ENCODE measurements around the gene CLEC3B.
"Not testable (repeated sequence)": the region's sequence is repeated elsewhere in the genome, so short reads cannot be mapped to it uniquely, and the experiment has no call there.

The CLEC3B gene

GRCh38 chr3:45075821-45076625, 49.9 kb downstream of the CLEC3B start:
- DNase-seq (ENCODE audit: low read depth in 1 of 2, low spot score in 1 of 2), result peak in 1 of 2 experiments; percentile 29
- no peak overlapping the region for H3K27ac ChIP-seq (replicated peaks)
- no peak for TF ChIP-seq CTCF (IDR thresholded peaks at IDR 0.05; ENCODE audit: insufficient read depth, low read length)
- TF ChIP-seq SPI1 (IDR thresholded peaks at IDR 0.05; ENCODE audit: borderline replicate concordance, low read depth), result peak; percentile 76
- no peaks in the 10 kb centered on the region for H3K27me3 ChIP-seq (ENCODE audit: insufficient read depth, poor library complexity, severe bottlenecking)
- no peak overlapping the region for H3K4me3 ChIP-seq (replicated peaks; ENCODE audit: insufficient read depth, low read length)

- H3K4me3 ChIP-seq (replicated peaks; ENCODE audit: insufficient read depth, low read length); H3K27me3 ChIP-seq (ENCODE audit: insufficient read depth, poor library complexity, severe bottlenecking); H3K27ac ChIP-seq (replicated peaks); DNase-seq (ENCODE audit: low read depth in 1 of 2, low spot score in 1 of 2): not testable (repeated sequence)
Measured at GRCh38 chr3:45078256-45078655, 52.2 kb downstream of the CLEC3B start.

- no peak for TF ChIP-seq CTCF (IDR thresholded peaks at IDR 0.05; ENCODE audit: insufficient read depth, low read length)
- TF ChIP-seq POLR2AphosphoS5 (IDR thresholded peaks at IDR 0.05; ENCODE audit: low read depth), result no peak
- TF ChIP-seq GABPA (IDR thresholded peaks at IDR 0.05; ENCODE audit: low read depth), result no peak
- TF ChIP-seq SPI1 (IDR thresholded peaks at IDR 0.05; ENCODE audit: borderline replicate concordance, low read depth), result no peak
- no peak for TF ChIP-seq REST (IDR thresholded peaks at IDR 0.05; ENCODE audit: insufficient replicate concordance, low read depth)
- no peak overlapping the region for H3K27ac ChIP-seq (replicated peaks)
- H3K4me3 ChIP-seq (replicated peaks; ENCODE audit: insufficient read depth, low read length), result no peak overlapping the region
- no peaks in the 10 kb centered on the region for H3K27me3 ChIP-seq (ENCODE audit: insufficient read depth, poor library complexity, severe bottlenecking)
- DNase-seq (ENCODE audit: low read depth in 1 of 2, low spot score in 1 of 2), result no peak
Measured at GRCh38 chr3:45078910-45079522, 52.9 kb downstream of the CLEC3B start.

GRCh38 chr3:45079715-45080114, 53.6 kb downstream of the CLEC3B start:
- DNase-seq (ENCODE audit: low read depth in 1 of 2, low spot score in 1 of 2), result no peak
- Histone ChIP-seq H3K4me3 (replicated peaks; ENCODE audit: insufficient read depth, low read length) (no peak overlapping the region), H3K27me3 (ENCODE audit: insufficient read depth, poor library complexity, severe bottlenecking) (no peaks in the 10 kb centered on the region), H3K27ac (replicated peaks) (no peak overlapping the region)
- TF ChIP-seq POLR2AphosphoS5 (IDR thresholded peaks at IDR 0.05; ENCODE audit: low read depth) (no peak), SPI1 (IDR thresholded peaks at IDR 0.05; ENCODE audit: borderline replicate concordance, low read depth) (no peak)

GRCh38 chr3:45080824-45081223, 54.7 kb downstream of the CLEC3B start:
- TF ChIP-seq CTCF (IDR thresholded peaks at IDR 0.05; ENCODE audit: insufficient read depth, low read length), result no peak
- TF ChIP-seq POLR2AphosphoS5 (IDR thresholded peaks at IDR 0.05; ENCODE audit: low read depth), result no peak
- TF ChIP-seq GABPA (IDR thresholded peaks at IDR 0.05; ENCODE audit: low read depth), result no peak
- no peak for TF ChIP-seq SPI1 (IDR thresholded peaks at IDR 0.05; ENCODE audit: borderline replicate concordance, low read depth)
- no peak for TF ChIP-seq REST (IDR thresholded peaks at IDR 0.05; ENCODE audit: insufficient replicate concordance, low read depth)
- no peaks in the 10 kb centered on the region for H3K27me3 ChIP-seq (ENCODE audit: insufficient read depth, poor library complexity, severe bottlenecking)
- H3K27ac ChIP-seq (replicated peaks), result no peak overlapping the region
- H3K4me3 ChIP-seq (replicated peaks; ENCODE audit: insufficient read depth, low read length), result no peak overlapping the region
- no peak for DNase-seq (ENCODE audit: low read depth in 1 of 2, low spot score in 1 of 2)
